ENCODE results near the gene PVALEF. TPM values are rescaled to one million over a fixed set of nuclear protein-coding genes. Genes with fewer than 3 reads are reported as not detected.

PVALEF gene
- total and polyA plus RNA-seq, 2 of the 8 experiments (the other 6 are each of a cell fraction or from before 2014, with no cell fraction given) = 0.03 TPM; not detected in 1

- TF ChIP-seq CHD7 (IDR thresholded peaks at IDR 0.05; ENCODE audit: insufficient replicate concordance, low read length) (no peak), SUZ12 (IDR thresholded peaks at IDR 0.05; ENCODE audit: low read length) (no peak), JUN (IDR thresholded peaks at IDR 0.05; ENCODE audit: low read depth, low read length) (no peak), CTCF (IDR thresholded peaks at IDR 0.05; ENCODE audit: control extremely low read depth in 1 of 3, insufficient read depth in 1 of 3, low read depth in 1 of 3, low read length in 3 of 3) (peak; percentile 53 to 83 (median 62)), TEAD4 (IDR thresholded peaks at IDR 0.05; ENCODE audit: low read depth, low read length) (no peak), JUND (IDR thresholded peaks at IDR 0.05; ENCODE audit: low read length) (no peak), SP1 (IDR thresholded peaks at IDR 0.05; ENCODE audit: low read depth, low read length) (no peak)
Observed at GRCh38 chr17:81230043-81230820, 64.9 kb downstream of the PVALEF start (continued).
